Activated CD4-positive, CD25-positive, alpha-beta regulatory T cell treated with anti-CD3 and anti-CD28 coated beads, Interleukin-2, amount 50 U/mL, for 72 hours (primary cell): Measurements from ENCODE around the gene DENND2C.

ENCODE experiments used
- DNase-seq: peaks from one replicate; pipeline ENCODE4 v3.0.0; 2021

The DENND2C gene

GRCh38 chr1:114671939-114672275 lies 2.1 kb upstream of the DENND2C start:
- DNase-seq, result no peak

GRCh38 chr1:114671011-114671938 lies 1.4 kb upstream of the DENND2C start:
- no peak for DNase-seq

GRCh38 chr1:114670083-114671010 lies 498 bp upstream of the DENND2C start:
- no peak for DNase-seq

GRCh38 chr1:114668784-114669561 lies 876 bp downstream of the DENND2C start:
- DNase-seq, result no peak

- DNase-seq, result no peak
Observed at GRCh38 chr1:114668373-114668772, 1.5 kb downstream of the DENND2C start.

- no peak for DNase-seq
Observed at GRCh38 chr1:114666954-114667353, 2.9 kb downstream of the DENND2C start.

GRCh38 chr1:114660238-114660637 lies 9.6 kb downstream of the DENND2C start:
- no peak for DNase-seq

- DNase-seq, result no peak
Observed at GRCh38 chr1:114651893-114652292, 18.0 kb downstream of the DENND2C start.

GRCh38 chr1:114648503-114648902 lies 21.3 kb downstream of the DENND2C start:
- no peak for DNase-seq

- DNase-seq, result no peak
Observed at GRCh38 chr1:114641377-114641776, 28.5 kb downstream of the DENND2C start.

- no peak for DNase-seq
Observed at GRCh38 chr1:114638910-114639309, 30.9 kb downstream of the DENND2C start.

GRCh38 chr1:114632427-114632826 lies 37.4 kb downstream of the DENND2C start:
- DNase-seq, result no peak

- no peak for DNase-seq
Observed at GRCh38 chr1:114627107-114627506, 42.7 kb downstream of the DENND2C start.

GRCh38 chr1:114623364-114623763 lies 46.5 kb downstream of the DENND2C start:
- no peak for DNase-seq

- no peak for DNase-seq
Observed at GRCh38 chr1:114620419-114620818, 49.4 kb downstream of the DENND2C start.

- DNase-seq, result no peak
Observed at GRCh38 chr1:114618606-114619005, 51.2 kb downstream of the DENND2C start.

- no peak for DNase-seq
Observed at GRCh38 chr1:114610546-114611245, 59.2 kb downstream of the DENND2C start.

GRCh38 chr1:114609826-114610225 lies 60.0 kb downstream of the DENND2C start:
- no peak for DNase-seq

GRCh38 chr1:114609026-114609425 lies 60.8 kb downstream of the DENND2C start:
- no peak for DNase-seq

GRCh38 chr1:114607223-114607622 lies 62.6 kb downstream of the DENND2C start:
- no peak for DNase-seq

- DNase-seq, result no peak
Observed at GRCh38 chr1:114597949-114598348, 71.9 kb downstream of the DENND2C start.

- DNase-seq, result no peak
Observed at GRCh38 chr1:114595602-114596001, 74.2 kb downstream of the DENND2C start.
